Skin epidermis (tissue), 12 donors: ENCODE measurements around the gene DCDC2C.

Experiments
- H3K27ac ChIP-seq, 21 experiments: fragments of 200-600 bp; sonication (generic) in 11 of 21; one replicate each; pipeline ENCODE4 v1.5.0; 2020; ENCODE audit warnings: mild to moderate bottlenecking in 3 of 21, inconsistent platforms in 2 of 21, moderate library complexity in 2 of 21
- H3K4me3 ChIP-seq, 7 experiments: fragments of 200-600 bp; sonication (generic) in 2 of 7; one replicate each; pipeline ENCODE4 v1.5.0; 2020; ENCODE audit warnings: inconsistent platforms in 2 of 7, mild to moderate bottlenecking in 2 of 7, moderate library complexity in 1 of 7

DCDC2C gene

DNA sequence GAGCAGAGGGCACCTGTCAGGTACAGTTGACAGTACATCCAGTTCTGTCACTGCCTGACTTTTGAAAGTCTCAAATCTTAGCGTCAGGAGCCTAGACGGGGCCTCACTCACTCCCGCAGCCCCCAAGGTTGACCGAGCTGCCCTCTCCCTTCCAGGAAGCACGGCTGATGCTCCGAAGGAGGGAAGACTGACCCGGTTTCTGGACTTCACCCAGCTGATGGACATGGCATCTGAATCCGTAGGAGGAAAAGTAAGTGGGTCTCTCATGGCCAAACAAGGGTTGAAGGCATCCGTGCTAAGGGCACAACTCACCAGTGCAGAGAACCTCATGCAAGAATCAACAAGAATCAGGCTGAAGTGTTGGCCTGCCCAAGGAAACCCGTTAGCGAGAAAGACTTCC, 32.4 kb upstream of the DCDC2C start:
- Histone ChIP-seq H3K4me3 (no peak overlapping the region), H3K27ac (no peak overlapping the region)

- H3K27ac ChIP-seq, result no peak overlapping the region
- no peak overlapping the region for H3K4me3 ChIP-seq
These were observed 30.3 kb upstream of the DCDC2C start for GRCh38 chr2:3672861-3673678.

DNA sequence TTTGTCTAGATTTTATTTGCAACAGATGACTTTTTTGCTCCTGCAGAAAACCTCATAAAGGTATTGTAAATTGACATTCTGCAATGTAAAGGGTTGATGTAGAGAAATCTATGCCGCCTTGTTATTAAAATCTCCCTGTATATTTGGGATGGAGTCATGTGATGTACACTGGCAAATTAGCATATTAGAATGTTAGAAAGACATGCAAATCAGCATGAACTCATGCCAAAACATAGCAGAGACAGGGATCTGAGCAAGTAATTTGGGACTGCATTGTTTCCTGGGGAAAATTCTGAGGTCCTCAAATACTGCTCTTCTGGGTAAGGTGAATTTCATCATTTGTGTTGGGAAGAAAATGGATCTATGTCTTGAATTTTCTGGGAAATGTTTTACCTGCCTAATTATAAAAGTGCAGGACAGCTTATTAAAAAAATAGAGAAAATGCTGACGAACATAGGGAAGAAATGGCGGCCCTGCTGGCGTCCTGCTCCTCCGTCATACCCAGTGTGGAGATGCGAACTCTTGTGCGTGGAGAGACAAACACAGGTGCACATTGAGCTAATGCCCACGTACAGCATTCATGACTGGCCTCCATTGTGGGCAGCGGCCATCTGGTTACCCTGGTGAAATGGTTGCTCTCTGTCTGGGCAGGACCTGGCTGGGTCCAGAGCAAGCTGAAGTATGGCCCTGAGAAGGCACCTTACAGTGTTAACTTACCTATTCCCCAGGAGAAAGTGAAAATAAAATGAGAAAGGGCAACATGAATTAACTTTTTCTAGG, 29.1 kb upstream of the DCDC2C start:
- no peak overlapping the region for H3K27ac ChIP-seq

GRCh38 chr2:3675687-3676086, 27.7 kb upstream of the DCDC2C start:
- no peak overlapping the region for H3K27ac ChIP-seq
- H3K4me3 ChIP-seq, result no peak overlapping the region

More for the DNA sequence above, 29.1 kb upstream of the DCDC2C start:
- no peak overlapping the region for H3K4me3 ChIP-seq

DNA sequence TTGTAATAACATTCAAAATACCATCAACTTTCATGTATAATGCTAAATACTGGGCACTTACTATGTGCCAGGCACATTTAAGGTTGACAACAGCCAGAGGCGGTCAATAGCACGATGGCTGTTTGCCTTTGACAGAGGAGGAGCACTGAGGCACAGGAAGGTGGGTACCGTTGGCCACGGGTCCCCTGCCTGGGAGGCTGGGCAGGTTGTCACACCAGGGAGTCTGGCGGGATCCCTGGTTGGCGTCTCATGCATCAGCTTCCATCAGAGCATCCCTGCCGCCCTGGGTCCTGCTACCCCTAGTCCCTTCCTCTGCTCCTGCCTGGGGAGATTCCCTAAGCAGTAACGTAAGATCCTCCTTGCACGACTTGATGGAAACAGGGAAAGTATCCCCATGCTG, 25.9 kb upstream of the DCDC2C start:
- Histone ChIP-seq H3K4me3 (no peak overlapping the region), H3K27ac (no peak overlapping the region)

GRCh38 chr2:3678212-3678611, 25.2 kb upstream of the DCDC2C start:
- Histone ChIP-seq H3K27ac (no peak overlapping the region), H3K4me3 (no peak overlapping the region)

GRCh38 chr2:3679180-3679579, 24.2 kb upstream of the DCDC2C start:
- H3K4me3 ChIP-seq, result no peak overlapping the region
- H3K27ac ChIP-seq, result no peak overlapping the region

DNA sequence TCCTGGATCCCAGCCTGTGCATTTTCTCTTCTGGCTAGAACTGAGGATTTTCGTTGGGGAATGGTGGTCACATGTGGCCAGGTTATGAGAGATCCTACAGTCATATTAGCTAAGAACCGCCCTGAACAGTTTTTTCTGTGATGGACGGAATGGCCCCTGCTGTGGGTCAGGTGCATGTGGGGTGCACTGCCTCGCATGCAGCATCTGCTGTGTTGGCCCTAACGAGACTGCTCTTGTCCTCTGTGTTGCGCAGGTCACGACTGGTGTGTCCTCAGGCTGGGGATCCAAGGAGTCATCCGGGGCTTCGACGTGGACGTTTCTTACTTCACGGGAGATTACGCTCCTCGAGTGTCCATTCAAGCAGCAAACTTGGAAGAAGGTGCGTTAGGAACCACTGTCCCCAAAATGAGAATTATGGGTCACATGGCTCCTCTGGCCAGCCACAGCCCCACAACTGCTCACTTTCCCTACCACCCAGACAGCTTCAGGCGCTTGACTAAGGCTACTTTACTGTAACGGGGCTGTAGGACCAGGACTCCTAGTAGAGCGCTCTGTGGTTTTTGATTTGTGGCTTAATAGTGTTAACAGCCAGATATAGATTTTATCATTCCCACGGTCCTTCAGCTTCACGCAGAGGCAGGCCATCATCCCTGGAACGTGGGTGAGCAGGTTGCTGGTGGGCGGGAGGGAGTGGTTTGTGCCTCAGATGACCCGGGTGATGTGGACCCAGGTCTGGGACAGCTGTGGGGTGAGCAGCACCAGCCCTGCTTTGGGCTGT, 23.6 kb upstream of the DCDC2C start:
- no peak overlapping the region for H3K27ac ChIP-seq
- no peak overlapping the region for H3K4me3 ChIP-seq

- no peak overlapping the region for H3K4me3 ChIP-seq
- H3K27ac ChIP-seq, result no peak overlapping the region
These were observed 22.6 kb upstream of the DCDC2C start for GRCh38 chr2:3680548-3681345.

DNA sequence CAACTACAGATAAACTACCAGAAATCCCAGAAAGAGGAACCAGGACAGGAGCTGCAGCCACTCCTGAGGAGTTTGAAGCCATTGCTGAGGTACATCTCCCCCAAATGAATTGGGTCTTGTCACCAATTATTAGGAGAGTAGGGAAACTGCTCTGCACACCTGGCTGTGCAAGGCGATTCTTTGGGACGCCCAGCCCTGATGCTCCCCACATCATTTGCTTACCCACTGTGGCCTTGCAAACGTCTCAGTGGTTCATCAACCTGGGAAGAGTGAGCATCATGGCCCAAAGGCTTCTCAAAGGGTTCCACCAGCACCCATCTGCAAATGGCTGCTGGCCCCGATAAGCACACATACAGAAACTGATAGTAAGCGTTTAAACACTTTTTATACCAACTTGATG, 21.8 kb upstream of the DCDC2C start:
- H3K27ac ChIP-seq, result no peak overlapping the region
- H3K4me3 ChIP-seq, result no peak overlapping the region

DNA sequence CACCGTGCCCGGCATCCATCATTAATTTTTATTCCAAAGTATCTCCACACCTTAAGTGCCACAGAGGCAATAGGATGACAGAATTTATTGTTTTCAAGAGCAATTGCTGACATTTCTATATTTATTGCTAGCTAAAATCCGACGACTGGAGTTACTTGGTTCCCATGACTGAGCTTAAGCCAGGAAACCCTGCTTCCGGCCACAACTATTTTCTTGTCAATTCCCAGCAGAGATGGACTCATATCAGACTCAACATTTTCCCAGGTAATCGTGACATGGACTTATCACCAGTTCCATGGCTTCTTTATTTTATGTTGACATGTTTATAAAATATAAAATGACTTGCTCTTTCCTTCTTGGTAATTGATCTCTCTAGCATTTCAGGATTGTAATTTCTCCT, 20.6 kb upstream of the DCDC2C start:
- H3K27ac ChIP-seq, result no peak overlapping the region
- H3K4me3 ChIP-seq, result no peak overlapping the region

DNA sequence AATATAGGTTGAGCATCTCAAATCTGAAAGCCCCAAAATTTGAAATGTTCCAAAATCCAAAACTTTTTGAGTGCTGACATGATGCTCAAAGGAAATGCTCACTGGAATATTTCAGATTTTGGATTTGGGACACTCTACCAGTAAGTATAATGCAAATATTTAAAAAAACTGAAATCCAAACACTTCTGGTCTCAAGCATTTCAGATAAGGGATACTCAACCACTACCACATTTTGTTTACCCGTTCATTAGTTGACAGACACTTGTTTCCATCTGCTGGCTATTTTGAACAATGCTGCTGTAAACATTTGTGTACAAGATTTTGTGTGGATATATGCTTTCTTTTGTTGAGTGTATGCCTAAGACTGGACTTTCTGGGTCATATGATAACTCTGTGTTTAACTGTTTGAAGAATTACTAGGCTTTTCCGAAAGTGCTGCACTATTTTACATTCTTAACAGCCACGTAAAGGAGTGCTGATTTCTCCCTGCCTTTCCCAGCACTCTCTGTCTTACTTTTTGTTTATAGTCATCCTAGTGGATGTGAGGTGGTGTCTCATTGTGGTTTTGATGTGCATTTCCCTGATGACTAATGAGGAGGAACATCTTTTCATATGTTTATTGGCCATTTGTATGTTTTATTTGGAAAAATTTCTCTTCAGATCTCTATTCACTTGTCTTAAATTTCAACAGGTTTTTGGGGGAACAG, 19.5 kb upstream of the DCDC2C start:
- Histone ChIP-seq H3K27ac (no peak overlapping the region), H3K4me3 (no peak overlapping the region)

DNA sequence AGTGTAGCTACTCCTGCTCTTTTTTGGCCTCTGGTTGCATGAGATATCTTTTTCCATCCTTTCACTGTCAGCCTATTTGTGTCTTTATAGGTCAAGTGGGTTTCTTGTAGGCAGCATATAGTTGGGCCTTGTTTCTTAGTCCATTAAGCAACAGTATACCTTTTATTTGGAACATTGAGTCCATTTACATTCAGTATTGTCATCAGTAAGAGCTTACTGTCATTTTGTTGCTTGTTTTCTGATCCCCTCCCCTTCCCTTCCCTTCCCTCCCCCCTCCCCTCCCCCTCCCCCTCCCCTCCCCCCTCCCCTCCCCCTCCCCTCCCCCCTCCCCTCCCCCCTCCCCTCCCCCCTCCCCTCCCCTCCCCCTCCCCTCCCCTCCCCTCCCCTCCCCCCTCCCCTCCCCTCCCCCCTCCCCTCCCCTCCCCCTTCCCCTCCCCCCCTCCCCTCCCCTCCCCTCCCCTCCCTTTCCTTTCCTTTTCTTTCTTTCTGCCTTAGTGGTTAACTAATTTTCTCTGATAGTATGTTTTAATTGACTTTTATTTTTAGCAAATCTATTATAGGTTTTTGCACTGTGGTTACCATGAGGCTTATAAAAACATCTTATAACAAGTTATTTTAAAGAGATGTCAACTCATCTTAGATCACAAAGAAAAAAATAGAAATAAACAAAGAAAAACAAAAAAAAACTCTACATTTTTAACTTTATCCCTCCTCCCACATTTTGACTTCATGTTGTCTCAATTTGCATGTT, 13.2 kb upstream of the DCDC2C start:
- H3K4me3 ChIP-seq, result no peak overlapping the region
- H3K27ac ChIP-seq, result no peak overlapping the region

DNA sequence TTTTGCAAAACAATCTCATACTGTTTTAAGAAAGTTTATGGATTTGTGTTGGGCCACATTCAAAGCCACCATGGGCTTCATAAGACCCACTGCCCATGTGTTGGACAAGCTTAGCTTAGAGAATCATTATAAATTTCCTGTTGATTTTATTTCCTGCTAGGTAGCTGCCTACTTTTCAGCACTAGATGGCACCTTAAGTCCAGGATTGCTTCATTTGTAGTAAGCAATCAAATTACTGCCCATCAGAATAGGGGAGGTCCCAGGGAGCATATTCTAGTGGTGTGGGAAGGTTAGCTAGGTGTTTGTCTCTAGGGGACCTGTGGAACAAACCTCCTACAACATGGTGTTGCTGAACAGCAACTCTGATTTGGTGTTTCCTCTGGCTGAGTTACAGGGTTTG, 11.0 kb upstream of the DCDC2C start:
- Histone ChIP-seq H3K4me3 (no peak overlapping the region), H3K27ac (no peak overlapping the region)

GRCh38 chr2:3696545-3696944, 6.8 kb upstream of the DCDC2C start:
- Histone ChIP-seq H3K27ac (no peak overlapping the region), H3K4me3 (no peak overlapping the region)

GRCh38 chr2:3701071-3701470, 2.3 kb upstream of the DCDC2C start:
- H3K27ac ChIP-seq, result no peak overlapping the region
- no peak overlapping the region for H3K4me3 ChIP-seq

DNA sequence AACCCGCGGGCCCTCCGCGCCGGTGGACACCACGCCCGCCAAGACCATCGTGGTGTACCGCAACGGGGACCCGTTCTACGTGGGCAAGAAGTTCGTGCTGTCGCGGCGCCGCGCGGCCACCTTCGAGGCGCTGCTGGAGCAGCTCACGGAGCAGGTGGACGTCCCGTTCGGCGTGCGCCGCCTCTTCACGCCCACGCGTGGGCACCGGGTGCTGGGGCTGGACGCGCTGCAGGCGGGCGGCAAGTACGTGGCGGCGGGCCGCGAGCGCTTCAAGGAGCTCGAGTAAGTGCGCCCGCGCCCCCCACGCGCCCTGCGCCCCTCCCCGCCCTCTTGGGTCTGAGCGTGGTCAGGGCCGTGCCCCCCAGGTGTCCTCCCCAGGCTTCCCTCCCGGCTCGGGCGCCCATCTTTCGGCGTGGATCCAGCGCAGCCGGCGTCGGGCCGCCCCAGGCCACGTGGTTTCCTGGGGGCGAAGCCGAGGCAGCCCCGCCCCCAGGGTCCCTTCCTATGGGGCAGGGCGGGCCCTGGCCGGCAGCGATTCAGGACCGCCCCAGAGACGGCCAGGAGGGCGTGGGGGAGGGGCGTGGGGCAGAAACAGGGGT, 481 bp downstream of the DCDC2C start:
- H3K27ac ChIP-seq, result no peak overlapping the region
- H3K4me3 ChIP-seq, result peak overlapping the region in 2 of 7 experiments; percentile 5 to 16

DNA sequence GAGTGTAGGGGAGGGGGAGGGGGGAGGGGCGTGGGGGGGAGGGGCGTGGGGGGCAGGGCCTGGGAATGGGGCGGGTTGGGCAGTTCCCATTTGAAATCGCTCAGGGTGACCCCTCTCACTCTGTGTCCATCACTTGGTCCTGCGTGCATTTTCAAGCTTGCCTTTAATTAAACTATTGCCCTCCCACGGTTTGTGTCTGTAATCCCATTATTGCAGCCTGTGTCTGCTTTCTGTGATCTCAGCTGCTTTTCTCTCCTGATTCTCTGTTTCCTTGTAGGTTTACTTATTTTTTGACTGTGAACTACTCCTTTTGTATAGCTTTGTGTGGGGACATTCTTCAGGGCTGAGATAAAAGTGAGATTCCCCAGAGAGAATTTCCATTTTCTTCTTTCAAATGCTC, 1.3 kb downstream of the DCDC2C start:
- Histone ChIP-seq H3K27ac (no peak overlapping the region), H3K4me3 (no peak overlapping the region)
